CD14-positive monocyte (primary cell): ENCODE results near the gene RFXANK. TPM values are rescaled to one million over a fixed set of nuclear protein-coding genes. Genes with fewer than 3 reads are reported as not detected.

Experiments used
- DNase-seq, 3 donors: peaks; one replicate each; pipeline ENCODE4 v3.0.0-alpha.2; 2011 to 2022
- H2AFZ ChIP-seq: 2 replicates; pipeline ENCODE4 v1.6.0; 2012; ENCODE audit warnings: mild to moderate bottlenecking, low read depth, low read length, inconsistent platforms; ENCODE audit not compliant: insufficient read depth, poor library complexity, severe bottlenecking
- H3K27ac ChIP-seq, 2 donors: 1 replicate in 1 of 2; 2 replicates in 1 of 2; pipeline ENCODE4 v1.5.1; 2012 to 2013; ENCODE audit warnings: low read length in 2 of 2, control low read depth in 1 of 2, inconsistent platforms in 1 of 2, low read depth in 1 of 2, mild to moderate bottlenecking in 1 of 2
- H3K27me3 ChIP-seq, 2 donors: one replicate each; pipeline versions ENCODE4 v1.6.0 to v1.6.1; 2011 to 2013; ENCODE audit warnings: low read length in 2 of 2; ENCODE audit not compliant: control insufficient read depth in 2 of 2, insufficient read depth in 2 of 2
- H3K36me3 ChIP-seq, 2 donors: replicated peaks in 1 of 2; 1 replicate in 1 of 2; 2 replicates in 1 of 2; pipeline versions ENCODE4 v1.5.1 to v1.6.1; 2012 to 2013; ENCODE audit warnings: low read length in 2 of 2, control low read depth in 1 of 2, inconsistent platforms in 1 of 2, mild to moderate bottlenecking in 1 of 2; ENCODE audit not compliant: insufficient read depth in 2 of 2, control insufficient read depth in 1 of 2
- H3K4me1 ChIP-seq, 2 donors: 1 replicate in 1 of 2; 2 replicates in 1 of 2; pipeline versions ENCODE4 v1.5.1 to v1.6.1; 2012 to 2013; ENCODE audit warnings: low read length in 2 of 2, control low read depth in 1 of 2, inconsistent platforms in 1 of 2, mild to moderate bottlenecking in 1 of 2, moderate library complexity in 1 of 2; ENCODE audit not compliant: insufficient read depth in 2 of 2, control insufficient read depth in 1 of 2
- H3K4me2 ChIP-seq: replicated peaks from 2 replicates; pipeline ENCODE3; 2012; ENCODE audit warnings: low read length, moderate library complexity, mild to moderate bottlenecking; ENCODE audit not compliant: poor library complexity, severe bottlenecking; ENCODE audit errors: extremely low read depth
- H3K4me3 ChIP-seq, 3 experiments: fragments of 200-600 bp in 1 of 3; sonication (generic) in 1 of 3; replicated peaks in 1 of 3; 1 replicate in 2 of 3; 2 replicates in 1 of 3; pipeline ENCODE4 v1.5.1; 2011 to 2013; ENCODE audit warnings: low read length in 3 of 3, mild to moderate bottlenecking in 3 of 3, control low read depth in 2 of 3, low read depth in 2 of 3, inconsistent platforms in 1 of 3, moderate library complexity in 1 of 3
- H3K79me2 ChIP-seq: 2 replicates; pipeline ENCODE4 v1.6.0; 2012; ENCODE audit warnings: mild to moderate bottlenecking, control low read depth, inconsistent platforms, low read length, moderate library complexity; ENCODE audit not compliant: insufficient read depth
- H3K9ac ChIP-seq: 2 replicates; pipeline ENCODE4 v1.6.0; 2017; ENCODE audit warnings: low read length, mild to moderate bottlenecking; ENCODE audit not compliant: insufficient read depth, poor library complexity, severe bottlenecking
- H3K9me3 ChIP-seq, 2 donors: replicated peaks in 1 of 2; 1 replicate in 1 of 2; 2 replicates in 1 of 2; pipeline versions ENCODE4 v1.5.1 to v1.6.1; 2012 to 2013; ENCODE audit warnings: low read length in 2 of 2, control low read depth in 1 of 2; ENCODE audit not compliant: control insufficient read depth in 1 of 2, insufficient read depth in 1 of 2
- H4K20me1 ChIP-seq: 2 replicates; pipeline ENCODE4 v1.6.0; 2012; ENCODE audit warnings: mild to moderate bottlenecking, low read length, control low read depth, moderate library complexity; ENCODE audit not compliant: insufficient read depth
- H3K27ac Mint-ChIP-seq, 7 donors: one replicate each; pipeline ENCODE4 v1.8.0; 2020; ENCODE audit warnings: mild to moderate bottlenecking in 7 of 7, mixed read lengths in 7 of 7, moderate library complexity in 6 of 7, inconsistent platforms in 2 of 7
- H3K27me3 Mint-ChIP-seq, 3 donors: one replicate each; pipeline ENCODE4 v1.8.0; 2021 to 2022; ENCODE audit warnings: low read depth in 3 of 3, mild to moderate bottlenecking in 3 of 3, mixed read lengths in 3 of 3, moderate library complexity in 3 of 3, inconsistent platforms in 1 of 3
- H3K36me3 Mint-ChIP-seq, 2 donors: one replicate each; pipeline ENCODE4 v1.8.0; 2020; ENCODE audit warnings: mixed read lengths in 2 of 2, inconsistent platforms in 1 of 2, mild to moderate bottlenecking in 1 of 2
- H3K4me1 Mint-ChIP-seq: one replicate; pipeline ENCODE4 v1.8.0; 2020; ENCODE audit warnings: mild to moderate bottlenecking, mixed read lengths
- H3K4me3 Mint-ChIP-seq, 2 donors: one replicate each; pipeline ENCODE4 v1.8.0; 2020; ENCODE audit warnings: mild to moderate bottlenecking in 2 of 2, mixed read lengths in 2 of 2, moderate library complexity in 1 of 2
- H3K9me3 Mint-ChIP-seq, 7 donors: one replicate each; pipeline ENCODE4 v1.8.0; 2020 to 2022; ENCODE audit warnings: mixed read lengths in 7 of 7, mild to moderate bottlenecking in 6 of 7, moderate library complexity in 6 of 7, inconsistent platforms in 2 of 7
- WGBS: methylation state at CpG from one replicate; pipeline ENCODE4 v1.1.5; 2013; ENCODE audit warnings: missing lambda C conversion rate; ENCODE audit not compliant: insufficient coverage; 5-methylcytosine and 5-hydroxymethylcytosine counted together
- intact Hi-C, 2 donors: fragments of 100-400 bp; cut with micrococcal nuclease; formaldehyde crosslinking; loops; one replicate each; pipeline versions ENCODE4 v1.15.0 to v1.15.1; 2023
- polyA plus RNA-seq, 3 donors: library from polyadenylated mRNA; depleted of rRNA in 1 of 3; unstranded in 2 of 3; stranded (reverse) in 1 of 3; fragments of 300-500 nt in 2 of 3; fragments of >200 nt in 1 of 3; fragmentation: Illumina TruSeq in 2 of 3; gene quantifications; 1 replicate in 2 of 3; 2 replicates in 1 of 3; pipeline ENCODE4 v1.2.3, GENCODE V29; 2012 to 2021
- TF ChIP-seq, protein P1 (sequence below): fragments of 200-600 bp; IDR thresholded peaks from one replicate; pipeline ENCODE4 v1.8.0; 2022; ENCODE audit warnings: antibody characterized with exemption, mild to moderate bottlenecking

The RFXANK gene
- polyA plus RNA-seq, 3 donors, result 62.2 to 98.2 (median 66.6) TPM

DNA sequence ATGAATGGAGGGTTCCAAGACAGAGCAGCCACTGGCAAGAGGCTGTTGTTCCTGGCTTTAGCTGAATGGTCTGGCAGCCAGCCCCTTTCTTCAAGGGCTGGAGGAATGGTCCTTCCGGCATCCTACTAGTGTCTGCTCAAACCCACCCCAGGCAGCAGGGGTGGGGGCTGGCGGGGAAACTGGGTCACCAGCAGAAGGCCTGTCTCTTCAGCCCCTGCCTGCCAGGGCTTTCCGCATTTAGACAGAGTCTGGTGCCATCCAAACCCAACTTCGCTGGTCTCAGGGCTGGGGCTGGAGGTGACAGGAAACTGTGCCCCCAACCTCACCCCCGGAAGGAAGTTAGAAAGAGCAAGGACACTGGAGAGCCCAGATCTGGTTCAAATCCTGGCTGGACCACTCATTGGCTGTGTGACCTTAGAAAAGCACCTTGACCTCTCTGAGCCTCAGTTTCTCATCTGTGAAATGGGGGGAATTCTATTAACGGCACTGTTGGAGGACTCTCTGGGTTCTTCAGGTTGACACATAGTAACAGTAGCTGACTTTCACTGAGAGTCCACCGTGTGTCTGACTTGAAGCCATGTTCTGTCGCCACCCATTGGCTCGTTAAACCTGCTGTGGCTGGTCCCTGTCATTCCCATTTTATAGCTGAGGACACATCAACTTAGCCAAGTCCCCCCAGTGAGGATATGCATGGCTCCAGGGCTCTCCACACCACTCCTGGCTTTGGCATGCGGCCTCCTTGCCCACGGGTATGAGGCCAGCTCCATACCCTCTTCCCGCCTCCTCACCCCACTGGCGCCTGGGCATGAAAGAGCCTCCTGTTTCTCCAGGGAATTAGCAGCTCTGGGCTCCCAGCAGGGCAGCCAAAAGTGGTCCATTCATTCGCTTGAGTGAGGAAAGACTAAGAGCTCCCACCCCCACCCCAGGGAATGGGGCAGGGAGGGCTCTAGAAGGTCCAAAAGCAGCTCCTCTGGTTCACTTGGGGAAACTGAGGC lies 13.7 kb downstream of the RFXANK start:
- Mint-ChIP-seq H3K36me3 (peaks cover 2 to 16% of the 10 kb centered on the region in 2 donors), H3K27ac (peak overlapping the region in 1 of 7 donors; percentile 18), H3K4me3 (no peak overlapping the region), H3K9me3 (peaks cover 0 to 15% (median 3%) of the 10 kb centered on the region in 7 donors), H3K4me1 (peaks cover 26% of the 10 kb centered on the region), H3K27me3 (peaks cover 16 to 33% (median 21%) of the 10 kb centered on the region in 3 donors)
- Histone ChIP-seq H2AFZ (no peak overlapping the region), H3K4me2 (no peak overlapping the region), H4K20me1 (no peaks in the 10 kb centered on the region), H3K27me3 (no peaks in the 10 kb centered on the region), H3K4me1 (peaks cover 11 to 19% of the 10 kb centered on the region in 2 donors), H3K27ac (no peak overlapping the region), H3K36me3 (peaks cover 0 to 8% of the 10 kb centered on the region in 2 donors), H3K79me2 (peaks cover 15% of the 10 kb centered on the region), H3K9ac (no peak overlapping the region), H3K4me3 (no peak overlapping the region), H3K9me3 (peaks cover 0 to 6% of the 10 kb centered on the region in 2 donors)
- 64% methylated on average over 10 of the region's 14 CpGs for WGBS
- TF ChIP-seq, protein P1, sequence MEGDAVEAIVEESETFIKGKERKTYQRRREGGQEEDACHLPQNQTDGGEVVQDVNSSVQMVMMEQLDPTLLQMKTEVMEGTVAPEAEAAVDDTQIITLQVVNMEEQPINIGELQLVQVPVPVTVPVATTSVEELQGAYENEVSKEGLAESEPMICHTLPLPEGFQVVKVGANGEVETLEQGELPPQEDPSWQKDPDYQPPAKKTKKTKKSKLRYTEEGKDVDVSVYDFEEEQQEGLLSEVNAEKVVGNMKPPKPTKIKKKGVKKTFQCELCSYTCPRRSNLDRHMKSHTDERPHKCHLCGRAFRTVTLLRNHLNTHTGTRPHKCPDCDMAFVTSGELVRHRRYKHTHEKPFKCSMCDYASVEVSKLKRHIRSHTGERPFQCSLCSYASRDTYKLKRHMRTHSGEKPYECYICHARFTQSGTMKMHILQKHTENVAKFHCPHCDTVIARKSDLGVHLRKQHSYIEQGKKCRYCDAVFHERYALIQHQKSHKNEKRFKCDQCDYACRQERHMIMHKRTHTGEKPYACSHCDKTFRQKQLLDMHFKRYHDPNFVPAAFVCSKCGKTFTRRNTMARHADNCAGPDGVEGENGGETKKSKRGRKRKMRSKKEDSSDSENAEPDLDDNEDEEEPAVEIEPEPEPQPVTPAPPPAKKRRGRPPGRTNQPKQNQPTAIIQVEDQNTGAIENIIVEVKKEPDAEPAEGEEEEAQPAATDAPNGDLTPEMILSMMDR, result no peak
- intact Hi-C loops, result no loop called here
- no peak for DNase-seq

DNA sequence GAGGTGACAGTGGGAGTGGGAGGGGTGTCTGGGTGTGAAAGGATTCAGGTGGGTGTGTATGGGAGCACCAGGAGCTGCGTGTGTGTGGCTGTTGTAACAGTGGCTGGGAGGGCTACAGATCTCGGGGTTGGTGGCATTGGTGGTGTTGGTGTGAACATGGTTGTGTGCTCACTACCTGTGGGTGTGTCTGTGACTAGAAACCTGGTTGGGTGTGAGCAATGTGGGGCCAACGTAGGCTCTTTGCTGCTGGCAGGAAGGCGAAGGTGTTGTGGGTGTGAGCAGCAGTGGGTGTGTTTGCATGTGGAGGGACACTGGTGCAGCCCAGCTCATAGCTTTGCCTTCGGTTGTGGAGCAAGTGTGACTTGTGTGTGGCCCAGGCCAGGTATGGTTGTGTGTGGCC lies 14.9 kb downstream of the RFXANK start:
- H3K9me3 ChIP-seq, result peaks cover 4 to 6% of the 10 kb centered on the region in 2 donors
- H4K20me1 ChIP-seq, result no peaks in the 10 kb centered on the region
- H3K4me3 Mint-ChIP-seq, result peak overlapping the region in 1 of 2 donors; percentile 47
- H3K27me3 Mint-ChIP-seq, result peaks cover 26 to 44% (median 30%) of the 10 kb centered on the region in 3 donors
- no peak overlapping the region for H3K4me3 ChIP-seq
- H3K9me3 Mint-ChIP-seq, result peaks cover 0 to 15% (median 4%) of the 10 kb centered on the region in 7 donors
- intact Hi-C loops, result no loop called here
- 81% methylated on average over 5 of the region's 5 CpGs for WGBS
- peaks cover 11 to 19% of the 10 kb centered on the region in 2 donors for H3K4me1 ChIP-seq
- H3K4me1 Mint-ChIP-seq, result peaks cover 21% of the 10 kb centered on the region
- no peak overlapping the region for H3K9ac ChIP-seq
- peaks cover 5 to 8% of the 10 kb centered on the region in 2 donors for H3K27me3 ChIP-seq
- no peak overlapping the region for H3K4me2 ChIP-seq
- H3K36me3 ChIP-seq, result peaks cover 0 to under 1% of the 10 kb centered on the region in 2 donors
- no peak overlapping the region for H3K27ac ChIP-seq
- H3K79me2 ChIP-seq, result peaks cover 11% of the 10 kb centered on the region
- H3K36me3 Mint-ChIP-seq, result peaks cover 0 to 5% of the 10 kb centered on the region in 2 donors
- DNase-seq, result no peak
- TF ChIP-seq, protein P1, result no peak
- H2AFZ ChIP-seq, result no peak overlapping the region
- H3K27ac Mint-ChIP-seq, result no peak overlapping the region
